Measurements from ENCODE around the gene MAP2K2.

The MAP2K2 gene

GRCh38 chr19:4124638-4125037 lies 716 bp upstream of the MAP2K2 start:
- H3K4me3 ChIP-seq (ENCODE audit: low read depth, low read length), result peak overlapping the region; percentile 84
- no peak for DNase-seq (ENCODE audit: low read depth)
- TF ChIP-seq, protein P1, sequence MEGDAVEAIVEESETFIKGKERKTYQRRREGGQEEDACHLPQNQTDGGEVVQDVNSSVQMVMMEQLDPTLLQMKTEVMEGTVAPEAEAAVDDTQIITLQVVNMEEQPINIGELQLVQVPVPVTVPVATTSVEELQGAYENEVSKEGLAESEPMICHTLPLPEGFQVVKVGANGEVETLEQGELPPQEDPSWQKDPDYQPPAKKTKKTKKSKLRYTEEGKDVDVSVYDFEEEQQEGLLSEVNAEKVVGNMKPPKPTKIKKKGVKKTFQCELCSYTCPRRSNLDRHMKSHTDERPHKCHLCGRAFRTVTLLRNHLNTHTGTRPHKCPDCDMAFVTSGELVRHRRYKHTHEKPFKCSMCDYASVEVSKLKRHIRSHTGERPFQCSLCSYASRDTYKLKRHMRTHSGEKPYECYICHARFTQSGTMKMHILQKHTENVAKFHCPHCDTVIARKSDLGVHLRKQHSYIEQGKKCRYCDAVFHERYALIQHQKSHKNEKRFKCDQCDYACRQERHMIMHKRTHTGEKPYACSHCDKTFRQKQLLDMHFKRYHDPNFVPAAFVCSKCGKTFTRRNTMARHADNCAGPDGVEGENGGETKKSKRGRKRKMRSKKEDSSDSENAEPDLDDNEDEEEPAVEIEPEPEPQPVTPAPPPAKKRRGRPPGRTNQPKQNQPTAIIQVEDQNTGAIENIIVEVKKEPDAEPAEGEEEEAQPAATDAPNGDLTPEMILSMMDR (IDR thresholded peaks at IDR 0.05; ENCODE audit: control insufficient read depth, extremely low read depth, insufficient read depth), result no peak

DNA sequence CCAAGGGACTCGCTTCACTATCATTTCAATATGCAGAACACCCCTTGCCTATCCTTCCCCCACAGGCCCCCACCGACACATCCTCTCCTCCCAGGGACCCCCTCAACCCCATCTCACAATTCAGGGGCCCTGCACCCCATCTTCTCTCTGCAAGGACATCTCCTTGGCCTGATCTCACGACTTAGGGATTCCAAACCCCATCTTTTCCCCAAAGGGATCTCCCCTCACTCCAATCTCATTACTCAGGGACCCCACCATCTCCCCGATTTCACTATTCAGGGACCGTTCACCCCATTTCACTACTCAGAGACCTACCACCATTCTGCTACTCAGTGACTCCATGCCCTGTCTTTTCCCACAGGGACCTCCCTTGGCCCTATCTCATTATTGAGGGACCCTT lies 1.4 kb downstream of the MAP2K2 start:
- H3K4me3 ChIP-seq (ENCODE audit: low read depth, low read length), result peak overlapping the region; percentile 84
- DNase-seq (ENCODE audit: low read depth), result no peak
- TF ChIP-seq, protein P1 (IDR thresholded peaks at IDR 0.05; ENCODE audit: control insufficient read depth, extremely low read depth, insufficient read depth), result no peak

DNA sequence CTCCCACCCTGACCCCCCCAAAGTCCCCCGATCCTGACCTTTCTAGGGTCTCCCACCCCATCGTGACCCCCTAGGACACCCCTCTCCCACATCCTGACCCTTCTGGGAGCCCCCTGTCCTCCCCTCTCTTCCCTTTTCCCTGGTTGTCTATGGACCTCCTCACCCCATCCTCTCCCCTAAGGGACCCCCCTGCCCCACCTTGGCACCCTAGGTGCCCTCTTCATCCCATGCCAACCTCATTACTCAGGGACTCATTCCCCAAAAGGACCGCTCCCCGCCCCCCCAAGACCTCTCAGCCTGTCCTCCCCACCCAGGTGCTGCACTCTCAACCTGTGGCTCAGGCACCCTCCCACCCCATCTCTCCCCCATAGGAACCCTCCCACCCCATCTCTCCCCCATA lies 2.1 kb downstream of the MAP2K2 start:
- no peak for DNase-seq (ENCODE audit: low read depth)
- TF ChIP-seq, protein P1 (IDR thresholded peaks at IDR 0.05; ENCODE audit: control insufficient read depth, extremely low read depth, insufficient read depth), result no peak
- no peak overlapping the region for H3K4me3 ChIP-seq (ENCODE audit: low read depth, low read length)

DNA sequence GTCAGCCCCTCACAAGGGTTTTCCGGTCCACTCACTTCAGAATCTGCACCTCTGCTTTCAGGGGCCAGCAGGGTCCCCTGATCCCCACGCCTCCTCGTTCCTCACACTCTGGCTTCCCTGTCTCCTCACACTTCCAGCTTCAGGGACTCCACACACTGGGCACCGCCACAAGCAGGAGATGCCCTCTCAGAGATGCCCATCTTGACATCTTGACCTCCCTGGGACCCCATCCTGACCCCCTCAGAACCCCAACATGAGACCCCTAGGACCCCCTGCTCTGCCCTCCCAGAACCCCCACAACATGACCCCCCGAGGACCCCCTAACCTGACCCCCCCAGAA lies 2.7 kb downstream of the MAP2K2 start:
- TF ChIP-seq, protein P1 (IDR thresholded peaks at IDR 0.05; ENCODE audit: control insufficient read depth, extremely low read depth, insufficient read depth), result no peak
- no peak for DNase-seq (ENCODE audit: low read depth)
- no peak overlapping the region for H3K4me3 ChIP-seq (ENCODE audit: low read depth, low read length)

GRCh38 chr19:4120559-4121272 lies 3.2 kb downstream of the MAP2K2 start:
- TF ChIP-seq, protein P1 (IDR thresholded peaks at IDR 0.05; ENCODE audit: control insufficient read depth, extremely low read depth, insufficient read depth), result no peak
- DNase-seq (ENCODE audit: low read depth), result no peak
- H3K4me3 ChIP-seq (ENCODE audit: low read depth, low read length), result no peak overlapping the region

- H3K4me3 ChIP-seq (ENCODE audit: low read depth, low read length), result no peak overlapping the region
- TF ChIP-seq, protein P1 (IDR thresholded peaks at IDR 0.05; ENCODE audit: control insufficient read depth, extremely low read depth, insufficient read depth), result no peak
- DNase-seq (ENCODE audit: low read depth), result no peak
These were observed 4.2 kb downstream of the MAP2K2 start for GRCh38 chr19:4119763-4120162.

DNA sequence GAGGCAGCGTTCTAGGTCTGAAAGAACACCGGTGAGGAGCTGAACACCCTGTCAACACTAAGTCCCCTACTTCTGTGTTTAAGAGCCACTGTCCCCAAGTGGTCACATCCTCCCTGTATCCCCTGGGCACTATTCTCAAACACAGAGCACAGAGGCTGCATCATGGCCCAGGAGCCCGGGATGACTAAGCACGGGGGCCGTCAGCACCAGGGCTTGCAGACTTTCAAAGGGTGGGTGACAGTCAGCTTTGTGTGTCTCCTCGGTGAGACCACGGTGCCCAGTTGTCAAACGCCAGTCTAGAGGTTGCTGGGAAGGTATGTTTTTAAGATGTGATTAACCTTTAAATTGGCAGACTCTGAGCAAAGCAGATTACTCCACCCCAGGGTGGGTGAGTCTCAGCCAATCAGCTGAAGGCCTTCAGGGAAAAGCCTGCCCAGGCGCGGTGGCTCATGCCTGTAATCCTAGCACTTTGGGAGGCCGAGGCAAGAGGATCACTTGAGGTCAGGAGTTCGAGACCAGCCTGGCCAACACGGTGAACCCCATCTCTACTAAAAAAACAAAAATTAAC lies 8.0 kb downstream of the MAP2K2 start:
- no peak for DNase-seq (ENCODE audit: low read depth)
- no peak overlapping the region for H3K4me3 ChIP-seq (ENCODE audit: low read depth, low read length)

More for the DNA sequence above, 8.0 kb downstream of the MAP2K2 start:
- TF ChIP-seq, protein P1 (IDR thresholded peaks at IDR 0.05; ENCODE audit: control insufficient read depth, extremely low read depth, insufficient read depth), result no peak

Data from LNCaP clone FGC (cell line).